ENCODE measurements around the gene RCAN2. TPM values are rescaled to one million over a fixed set of nuclear protein-coding genes. Genes with fewer than 3 reads are reported as not detected.

The RCAN2 gene
- total RNA-seq, 3 donors from 2014 or later, result 2.9 to 14.9 (median 5.9) TPM

DNA sequence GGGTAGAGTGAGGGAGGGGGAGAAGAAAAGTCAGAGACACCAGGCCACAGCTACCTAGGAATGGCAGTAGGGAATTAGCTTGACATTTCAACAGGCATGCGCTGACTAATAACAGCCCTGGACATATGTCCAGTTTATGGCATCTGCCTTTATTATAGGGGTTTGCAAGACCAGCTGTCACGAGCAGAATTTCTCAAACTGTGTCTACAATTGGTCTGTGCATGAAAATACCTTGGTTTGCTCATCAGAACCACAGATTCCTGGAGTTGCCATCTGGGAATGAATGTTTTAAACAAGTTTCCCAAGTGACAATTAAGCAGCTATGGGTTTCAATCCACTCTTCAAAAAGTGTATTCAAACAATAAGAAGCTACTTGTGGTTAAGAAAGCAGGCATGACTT is 210.1 kb downstream of the RCAN2 start:
- no peak for TF ChIP-seq POLR2A (IDR thresholded peaks at IDR 0.05)
- TF ChIP-seq, protein P1, sequence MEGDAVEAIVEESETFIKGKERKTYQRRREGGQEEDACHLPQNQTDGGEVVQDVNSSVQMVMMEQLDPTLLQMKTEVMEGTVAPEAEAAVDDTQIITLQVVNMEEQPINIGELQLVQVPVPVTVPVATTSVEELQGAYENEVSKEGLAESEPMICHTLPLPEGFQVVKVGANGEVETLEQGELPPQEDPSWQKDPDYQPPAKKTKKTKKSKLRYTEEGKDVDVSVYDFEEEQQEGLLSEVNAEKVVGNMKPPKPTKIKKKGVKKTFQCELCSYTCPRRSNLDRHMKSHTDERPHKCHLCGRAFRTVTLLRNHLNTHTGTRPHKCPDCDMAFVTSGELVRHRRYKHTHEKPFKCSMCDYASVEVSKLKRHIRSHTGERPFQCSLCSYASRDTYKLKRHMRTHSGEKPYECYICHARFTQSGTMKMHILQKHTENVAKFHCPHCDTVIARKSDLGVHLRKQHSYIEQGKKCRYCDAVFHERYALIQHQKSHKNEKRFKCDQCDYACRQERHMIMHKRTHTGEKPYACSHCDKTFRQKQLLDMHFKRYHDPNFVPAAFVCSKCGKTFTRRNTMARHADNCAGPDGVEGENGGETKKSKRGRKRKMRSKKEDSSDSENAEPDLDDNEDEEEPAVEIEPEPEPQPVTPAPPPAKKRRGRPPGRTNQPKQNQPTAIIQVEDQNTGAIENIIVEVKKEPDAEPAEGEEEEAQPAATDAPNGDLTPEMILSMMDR (IDR thresholded peaks at IDR 0.05), result no peak
- no peak for TF ChIP-seq POLR2AphosphoS5 (IDR thresholded peaks at IDR 0.05)
- no peaks in the 10 kb centered on the region for H3K4me1 ChIP-seq
- intact Hi-C loops (cut with DNase I; ENCODE audit: low total_unique reads), result no loop called here

GRCh38 chr6:46279874-46280273 is 211.4 kb downstream of the RCAN2 start:
- no peaks in the 10 kb centered on the region for H3K27me3 ChIP-seq
- no peak overlapping the region for H3K27ac ChIP-seq
- TF ChIP-seq, protein P1 (IDR thresholded peaks at IDR 0.05), result no peak
- TF ChIP-seq POLR2AphosphoS5 (IDR thresholded peaks at IDR 0.05) (no peak), POLR2A (IDR thresholded peaks at IDR 0.05) (no peak)
- H3K4me3 ChIP-seq, result no peak overlapping the region
- H3K4me1 ChIP-seq, result no peaks in the 10 kb centered on the region
- H3K36me3 ChIP-seq, result no peaks in the 10 kb centered on the region
- no peak for DNase-seq (ENCODE audit: low spot score in 2 of 2)
- intact Hi-C loops (cut with DNase I; ENCODE audit: low total_unique reads), result no loop called here
- H3K9me3 ChIP-seq, result no peaks in the 10 kb centered on the region

More for the DNA sequence above, 210.1 kb downstream of the RCAN2 start:
- H3K4me3 ChIP-seq, result no peak overlapping the region
- H3K9me3 ChIP-seq, result no peaks in the 10 kb centered on the region
- no peak for DNase-seq (ENCODE audit: low spot score in 2 of 2)
- H3K27ac ChIP-seq, result no peak overlapping the region
- no peaks in the 10 kb centered on the region for H3K27me3 ChIP-seq
- H3K36me3 ChIP-seq, result no peaks in the 10 kb centered on the region

- Histone ChIP-seq H3K9me3 (no peaks in the 10 kb centered on the region), H3K36me3 (no peaks in the 10 kb centered on the region), H3K4me1 (no peaks in the 10 kb centered on the region), H3K27ac (no peak overlapping the region), H3K4me3 (no peak overlapping the region), H3K27me3 (no peaks in the 10 kb centered on the region)
- TF ChIP-seq POLR2A (IDR thresholded peaks at IDR 0.05) (no peak), POLR2AphosphoS5 (IDR thresholded peaks at IDR 0.05) (no peak)
- TF ChIP-seq, protein P1 (IDR thresholded peaks at IDR 0.05), result no peak
- intact Hi-C loops (cut with DNase I; ENCODE audit: low total_unique reads), result no loop called here
- DNase-seq (ENCODE audit: low spot score in 2 of 2), result no peak
Measured at GRCh38 chr6:46276576-46277142, 214.6 kb downstream of the RCAN2 start.

DNA sequence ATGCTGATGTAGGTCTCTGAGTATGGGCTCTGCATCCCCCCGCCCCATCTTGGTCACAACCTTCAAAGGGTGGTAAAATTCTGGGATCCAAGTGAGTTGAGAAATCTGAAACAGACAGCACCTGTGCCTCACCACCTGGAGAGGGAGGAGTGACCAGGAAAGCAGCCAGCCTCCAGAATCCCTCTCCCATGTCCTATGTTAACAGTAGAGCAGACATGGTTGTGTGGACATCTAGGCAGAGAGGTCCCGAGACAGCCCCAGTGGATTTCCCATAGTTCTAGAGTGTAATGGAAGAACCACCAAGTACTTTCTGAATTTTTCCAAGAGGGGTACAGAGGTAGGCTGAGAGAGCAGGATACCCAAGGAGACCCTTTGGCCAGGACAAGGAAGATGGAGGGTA is 216.7 kb downstream of the RCAN2 start:
- Histone ChIP-seq H3K9me3 (no peaks in the 10 kb centered on the region), H3K36me3 (no peaks in the 10 kb centered on the region), H3K27ac (no peak overlapping the region), H3K27me3 (no peaks in the 10 kb centered on the region), H3K4me3 (no peak overlapping the region), H3K4me1 (no peaks in the 10 kb centered on the region)
- TF ChIP-seq POLR2AphosphoS5 (IDR thresholded peaks at IDR 0.05), result no peak
- TF ChIP-seq, protein P1 (IDR thresholded peaks at IDR 0.05), result no peak
- no peak for TF ChIP-seq POLR2A (IDR thresholded peaks at IDR 0.05)
- no peak for DNase-seq (ENCODE audit: low spot score in 2 of 2)
- intact Hi-C loops (cut with DNase I; ENCODE audit: low total_unique reads), result no loop called here

GRCh38 chr6:46273911-46274310 is 217.3 kb downstream of the RCAN2 start:
- intact Hi-C loops (cut with DNase I; ENCODE audit: low total_unique reads), result no loop called here
- Histone ChIP-seq H3K4me3 (no peak overlapping the region), H3K4me1 (no peaks in the 10 kb centered on the region), H3K27me3 (no peaks in the 10 kb centered on the region), H3K9me3 (no peaks in the 10 kb centered on the region), H3K27ac (no peak overlapping the region), H3K36me3 (no peaks in the 10 kb centered on the region)
- TF ChIP-seq POLR2AphosphoS5 (IDR thresholded peaks at IDR 0.05) (no peak), POLR2A (IDR thresholded peaks at IDR 0.05) (no peak)
- TF ChIP-seq, protein P1 (IDR thresholded peaks at IDR 0.05), result no peak
- DNase-seq (ENCODE audit: low spot score in 2 of 2), result no peak
